Lung (tissue), 12 donors: Measurements from ENCODE around the gene GALNT6. TPM values are rescaled to one million over a fixed set of nuclear protein-coding genes. Genes with fewer than 3 reads are reported as not detected.

ENCODE experiments used
- ATAC-seq: fragments of 200-7000 bp; cut with Tn5 transposase; one replicate; pipeline ENCODE4 v1.9.1; 2020; ENCODE audit warnings: moderate number of reproducible peaks; ENCODE audit not compliant: insufficient read depth, low FRiP score
- DNase-seq, 3 donors: peaks; one replicate each; pipeline ENCODE4 v3.0.0-alpha.2; 2013 to 2017
- H3K27ac ChIP-seq, 2 donors: one replicate each; pipeline ENCODE4 v1.5.1; 2013; ENCODE audit warnings: mild to moderate bottlenecking in 2 of 2, moderate library complexity in 2 of 2, control low read depth in 1 of 2, inconsistent platforms in 1 of 2, low read depth in 1 of 2, low read length in 1 of 2
- H3K27me3 ChIP-seq, 3 donors: one replicate each; pipeline ENCODE4 v1.5.1; 2013; ENCODE audit warnings: low read length in 2 of 3; ENCODE audit not compliant: control insufficient read depth in 3 of 3, insufficient read depth in 3 of 3
- H3K36me3 ChIP-seq, 4 donors: one replicate each; pipeline ENCODE4 v1.5.1; 2013; ENCODE audit warnings: low read length in 4 of 4, mild to moderate bottlenecking in 1 of 4, moderate library complexity in 1 of 4; ENCODE audit not compliant: control insufficient read depth in 4 of 4, insufficient read depth in 4 of 4
- H3K4me1 ChIP-seq, 5 donors: one replicate each; pipeline ENCODE4 v1.5.1; 2013; ENCODE audit warnings: low read length in 5 of 5, mild to moderate bottlenecking in 2 of 5, moderate library complexity in 1 of 5; ENCODE audit not compliant: control insufficient read depth in 5 of 5, insufficient read depth in 5 of 5
- H3K4me3 ChIP-seq: one replicate; pipeline ENCODE4 v1.5.1; 2013; ENCODE audit warnings: mild to moderate bottlenecking, control low read depth, moderate library complexity
- H3K9ac ChIP-seq, 2 donors: one replicate each; pipeline ENCODE4 v1.5.1; 2013; ENCODE audit warnings: low read length in 2 of 2, control low read depth in 1 of 2; ENCODE audit not compliant: insufficient read depth in 1 of 2
- H3K9me3 ChIP-seq, 4 donors: one replicate each; pipeline ENCODE4 v1.5.1; 2013; ENCODE audit warnings: low read length in 3 of 4, mild to moderate bottlenecking in 1 of 4, moderate library complexity in 1 of 4; ENCODE audit not compliant: control insufficient read depth in 4 of 4, insufficient read depth in 3 of 4
- CTCF ChIP-seq: IDR thresholded peaks from 2 replicates; pipeline ENCODE4 v1.5.1; 2012; ENCODE audit warnings: mild to moderate bottlenecking; ENCODE audit errors: control extremely low read depth, extremely low read depth
- WGBS, 2 donors: extraction: QIAGEN DNeasy Blood & Tissue Kit; methylation state at CpG; one replicate each; pipeline ENCODE4 v1.1.7; 2013; 5-methylcytosine and 5-hydroxymethylcytosine counted together
- polyA plus RNA-seq, 2 donors: library from polyadenylated mRNA; stranded (reverse); fragments of 200-250 nt; gene quantifications; one replicate each; pipeline ENCODE4 v1.2.1, GENCODE V29; 2013
- total RNA-seq, 2 donors: library from RNA; depleted of rRNA in 1 of 2; stranded (reverse); fragments of >200 nt in 1 of 2; gene quantifications; one replicate each; pipeline ENCODE4 v1.2.1, GENCODE V29; 2014 to 2021
- donor health status: control.
- donor health status: control.
- donor health status: Bipolar disorder and iron deficiency.
- donor health status: healthy.
- donor health status: DM: yes; HTN: yes; CAD: no.

The GALNT6 gene
- total and polyA plus RNA-seq, 4 donors = 5.5 to 36.0 (median 9.0) TPM

GRCh38 chr12:51409846-51410245, 18.6 kb upstream of the GALNT6 start:
- 86 to 96% methylated on average over 8 of the region's 8 CpGs for WGBS, 2 donors
- peaks cover 0 to 2% (median 0%) of the 10 kb centered on the region in 5 donors for H3K4me1 ChIP-seq
- H3K9ac ChIP-seq = no peak overlapping the region
- H3K9me3 ChIP-seq = no peaks in the 10 kb centered on the region
- H3K27me3 ChIP-seq = no peaks in the 10 kb centered on the region
- ATAC-seq (no peak), DNase-seq (no peak)
- H3K36me3 ChIP-seq = no peaks in the 10 kb centered on the region
- no peak overlapping the region for H3K27ac ChIP-seq
- TF ChIP-seq CTCF = no peak
- H3K4me3 ChIP-seq = no peak overlapping the region

GRCh38 chr12:51407604-51408003, 16.4 kb upstream of the GALNT6 start:
- Histone ChIP-seq H3K4me3 (no peak overlapping the region), H3K27ac (no peak overlapping the region), H3K9ac (no peak overlapping the region), H3K36me3 (no peaks in the 10 kb centered on the region), H3K9me3 (peaks cover 0 to 3% (median 0%) of the 10 kb centered on the region in 4 donors), H3K27me3 (no peaks in the 10 kb centered on the region), H3K4me1 (peaks cover 0 to 4% (median 0%) of the 10 kb centered on the region in 5 donors)
- DNase-seq (no peak), ATAC-seq (no peak)
- no peak for TF ChIP-seq CTCF
- WGBS, 2 donors = 63 to 64% methylated on average over 4 of the region's 4 CpGs

DNA sequence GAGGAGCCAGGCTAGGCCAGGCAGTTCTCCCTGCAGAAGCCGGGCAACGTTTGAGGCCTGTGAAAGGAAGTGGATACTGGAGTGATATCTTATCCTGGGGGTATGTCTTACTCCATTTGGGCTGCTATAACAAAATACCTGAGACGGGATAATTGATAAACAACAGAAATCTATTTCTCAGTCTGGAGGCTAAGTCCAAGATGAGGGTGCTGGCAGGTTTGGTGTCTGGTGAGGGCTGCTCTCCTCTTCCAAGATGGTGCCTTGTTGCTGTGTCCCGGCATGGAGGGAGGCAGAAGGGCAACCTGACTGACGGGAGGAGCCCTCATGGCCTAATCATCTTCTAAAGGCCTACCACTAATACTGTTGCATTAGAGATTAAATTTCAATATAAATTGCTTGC, 15.7 kb upstream of the GALNT6 start:
- Histone ChIP-seq H3K27me3 (no peaks in the 10 kb centered on the region), H3K9me3 (peaks cover 0 to 3% (median 0%) of the 10 kb centered on the region in 4 donors), H3K27ac (no peak overlapping the region), H3K4me1 (peaks cover 0 to 4% (median 0%) of the 10 kb centered on the region in 5 donors), H3K9ac (no peak overlapping the region), H3K36me3 (no peaks in the 10 kb centered on the region), H3K4me3 (no peak overlapping the region)
- 84 to 89% methylated on average over 5 of the region's 5 CpGs for WGBS, 2 donors
- TF ChIP-seq CTCF = no peak
- ATAC-seq (no peak), DNase-seq (no peak)

DNA sequence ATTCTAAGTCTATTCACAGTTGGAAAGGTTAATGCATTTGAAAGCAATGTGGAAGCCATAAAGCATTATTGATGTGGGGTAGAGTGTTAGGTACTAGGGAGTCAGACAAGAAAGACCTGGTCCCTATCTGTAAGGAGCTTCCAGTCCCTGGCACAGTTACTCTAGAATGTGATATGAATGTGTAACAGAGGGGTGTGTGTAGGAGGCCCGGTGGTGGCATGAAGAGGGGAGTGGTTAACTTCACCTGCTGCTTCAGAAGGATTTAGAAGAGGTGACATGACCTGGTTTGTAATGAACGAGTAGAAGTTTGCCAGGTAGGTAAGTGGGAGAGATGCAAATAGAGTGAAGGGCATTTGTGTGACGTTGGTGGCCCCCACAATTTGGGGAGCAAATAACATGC, 15.1 kb upstream of the GALNT6 start:
- TF ChIP-seq CTCF = no peak
- no peak for ATAC-seq

More for the DNA sequence above, 15.1 kb upstream of the GALNT6 start:
- H3K36me3 ChIP-seq = no peaks in the 10 kb centered on the region
- 62 to 83% methylated on average over 3 of the region's 3 CpGs for WGBS, 2 donors
- peaks cover 0 to 3% (median 0%) of the 10 kb centered on the region in 4 donors for H3K9me3 ChIP-seq
- H3K9ac ChIP-seq = no peak overlapping the region
- no peaks in the 10 kb centered on the region for H3K27me3 ChIP-seq
- peaks cover 0 to 4% (median 0%) of the 10 kb centered on the region in 5 donors for H3K4me1 ChIP-seq
- no peak overlapping the region for H3K27ac ChIP-seq
- DNase-seq = no peak
- no peak overlapping the region for H3K4me3 ChIP-seq
